Endometrial microvascular endothelial cells (primary cell): ENCODE measurements around the gene DAZAP1. TPM values are rescaled to one million over a fixed set of nuclear protein-coding genes. Genes with fewer than 3 reads are reported as not detected.

Experiments used
- in situ Hi-C: cut with HindIII; loops from 2 replicates; pipeline ENCODE4 v1.10.0; 2017; ENCODE audit warnings: low sequenced_read_pairs, low pct_unique_long_range_greater_than_20kb; ENCODE audit errors: inconsistent ontology term
- total RNA-seq: library from RNA; depleted of rRNA; stranded (reverse); fragments of >200 nt; gene quantifications from one replicate; pipeline ENCODE4 v1.2.3, GENCODE V29; 2015; ENCODE audit errors: inconsistent ontology term

The DAZAP1 gene
- total RNA-seq, 1 donor from 2014 or later: 83.8 TPM

GRCh38 chr19:1374250-1374577 is 33.2 kb upstream of the DAZAP1 start:
- in situ Hi-C loops: no loop called here

- in situ Hi-C loops: no loop called here
Measured at GRCh38 chr19:1376415-1376805, 31.0 kb upstream of the DAZAP1 start.

- in situ Hi-C loops: no loop called here
Measured at GRCh38 chr19:1377176-1377964, 30.0 kb upstream of the DAZAP1 start.

GRCh38 chr19:1377965-1378785 is 29.2 kb upstream of the DAZAP1 start:
- in situ Hi-C loops: no loop called here

- in situ Hi-C loops: no loop called here
Measured at GRCh38 chr19:1379126-1379905, 28.1 kb upstream of the DAZAP1 start.

GRCh38 chr19:1379961-1380489 is 27.4 kb upstream of the DAZAP1 start:
- in situ Hi-C loops: no loop called here

GRCh38 chr19:1382250-1382649 is 25.1 kb upstream of the DAZAP1 start:
- in situ Hi-C loops: no loop called here

GRCh38 chr19:1383017-1383311 is 24.4 kb upstream of the DAZAP1 start:
- in situ Hi-C loops: no loop called here

- in situ Hi-C loops: no loop called here
Measured at GRCh38 chr19:1383312-1384084, 23.9 kb upstream of the DAZAP1 start, which contains the start of gene NDUFS7. Gene NDUFS7 (plus strand): TSS chr19:1383907. CDS start chr19:1383927, 20 bp downstream.

- in situ Hi-C loops: no loop called here
Measured at GRCh38 chr19:1384085-1384462, 23.3 kb upstream of the DAZAP1 start.

- in situ Hi-C loops: no loop called here
Measured at GRCh38 chr19:1384478-1385110, 22.8 kb upstream of the DAZAP1 start.

- in situ Hi-C loops: no loop called here
Measured at GRCh38 chr19:1385816-1386215, 21.6 kb upstream of the DAZAP1 start.

- in situ Hi-C loops: no loop called here
Measured at GRCh38 chr19:1386945-1387683, 20.3 kb upstream of the DAZAP1 start.

GRCh38 chr19:1387684-1388636 is 19.4 kb upstream of the DAZAP1 start:
- in situ Hi-C loops: no loop called here

GRCh38 chr19:1388637-1389026 is 18.8 kb upstream of the DAZAP1 start:
- in situ Hi-C loops: no loop called here

GRCh38 chr19:1389033-1389940 is 18.1 kb upstream of the DAZAP1 start:
- in situ Hi-C loops: no loop called here
